Measurements from ENCODE around the gene GBX2.
A peak's percentile ranks its signal among the peaks of the same experiment; 100 is the strongest.

Gene GBX2

DNA sequence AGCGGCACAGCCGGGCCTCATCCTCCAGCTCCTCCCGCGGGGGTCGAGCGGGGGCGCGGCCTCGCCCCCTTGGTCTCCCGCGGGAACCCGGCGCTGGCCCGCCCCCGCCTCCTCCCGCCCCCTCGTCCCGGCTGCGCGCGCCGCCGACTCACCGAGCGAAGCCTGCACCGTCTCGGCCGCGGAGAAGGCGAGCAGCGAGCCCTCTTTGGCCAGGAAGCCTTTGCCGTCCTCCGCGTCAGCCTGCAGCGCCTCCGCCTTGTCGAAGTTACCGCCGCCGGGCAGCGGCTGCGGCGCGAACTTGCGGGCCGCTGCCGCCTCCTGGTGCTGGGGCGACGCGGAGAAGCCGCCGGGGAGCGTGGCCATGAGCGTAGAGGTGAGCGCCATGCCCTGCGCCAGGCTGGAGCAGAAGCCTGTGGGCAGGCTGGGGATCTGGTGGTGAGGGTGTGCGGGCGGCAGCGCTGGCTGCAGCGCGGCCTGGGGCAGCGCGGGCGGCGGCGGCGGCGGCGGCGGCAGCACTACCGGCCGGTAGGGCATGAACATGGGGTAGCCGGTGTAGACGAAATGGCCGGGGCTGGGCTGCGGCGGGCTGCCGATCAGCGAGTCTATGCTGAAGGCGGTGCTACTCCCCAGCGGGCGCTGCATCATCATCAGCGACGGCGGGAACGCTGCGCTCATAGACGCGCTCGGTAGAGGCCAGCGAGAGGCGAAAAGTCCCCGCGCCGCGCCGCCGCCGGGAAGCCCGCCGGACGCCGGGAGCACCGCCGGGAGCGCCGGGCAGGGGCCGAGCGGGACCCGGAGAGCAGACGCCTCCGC, 683 bp downstream of the GBX2 start:
- H3K4me3 ChIP-seq (ENCODE audit: low read depth, low read length) = peak overlapping the region; percentile 77
- TF ChIP-seq CTCF (IDR thresholded peaks at IDR 0.05; ENCODE audit: low read depth, low read length) = no peak

GRCh38 chr2:236166796-236167296, 1.3 kb downstream of the GBX2 start:
- no peak for TF ChIP-seq CTCF (IDR thresholded peaks at IDR 0.05; ENCODE audit: low read depth, low read length)
- peak overlapping the region; percentile 77 for H3K4me3 ChIP-seq (ENCODE audit: low read depth, low read length)

- peak overlapping the region; percentile 77 for H3K4me3 ChIP-seq (ENCODE audit: low read depth, low read length)
- no peak for TF ChIP-seq CTCF (IDR thresholded peaks at IDR 0.05; ENCODE audit: low read depth, low read length)
Observed at GRCh38 chr2:236165842-236166795, 2.1 kb downstream of the GBX2 start.

- TF ChIP-seq CTCF (IDR thresholded peaks at IDR 0.05; ENCODE audit: low read depth, low read length) = no peak
- peak overlapping the region; percentile 77 for H3K4me3 ChIP-seq (ENCODE audit: low read depth, low read length)
Observed at GRCh38 chr2:236164925-236165841, 3.0 kb downstream of the GBX2 start.

DNA sequence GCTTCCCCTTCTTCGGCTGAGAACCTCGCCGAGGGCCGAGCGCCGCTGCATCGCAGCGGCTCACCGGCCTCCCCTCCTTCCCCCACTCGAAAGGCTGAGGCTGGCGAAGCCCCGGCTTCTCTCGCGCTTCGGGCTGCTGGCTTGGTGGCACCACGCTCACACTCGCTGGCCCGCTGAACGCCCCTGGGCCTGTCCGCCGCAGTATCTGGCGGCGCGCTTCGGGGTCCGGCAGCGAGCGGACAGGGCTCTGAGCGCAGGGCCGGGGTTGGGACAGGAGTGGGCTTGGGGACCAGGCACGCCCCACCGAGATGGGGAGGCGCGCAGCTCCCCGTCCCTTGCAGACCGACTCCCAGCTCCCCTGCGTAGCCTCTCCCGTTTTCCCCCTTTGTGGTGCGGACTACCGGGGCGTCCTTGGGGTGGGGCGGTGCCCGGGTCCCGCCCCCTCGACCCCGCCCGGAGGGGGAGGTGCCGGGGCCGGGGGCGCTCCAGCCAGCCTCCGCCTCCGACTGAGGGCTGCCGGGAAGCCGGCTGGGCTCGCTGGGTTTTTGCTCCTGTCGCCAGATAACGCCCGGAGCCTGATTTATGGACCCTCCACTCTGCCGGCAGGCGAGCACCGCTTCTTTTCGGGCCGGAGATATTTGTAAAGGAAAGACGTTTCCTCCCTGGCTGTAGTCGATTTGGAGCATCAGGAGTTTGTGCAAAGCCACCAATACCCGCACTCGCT, 3.8 kb downstream of the GBX2 start:
- H3K4me3 ChIP-seq (ENCODE audit: low read depth, low read length) = peak overlapping the region; percentile 77
- TF ChIP-seq CTCF (IDR thresholded peaks at IDR 0.05; ENCODE audit: low read depth, low read length) = no peak

Data from WI38 (cell line).